WI38 (cell line): ENCODE results near the gene PIEZO1.
A peak's percentile ranks its signal among the peaks of the same experiment; 100 is the strongest.
"Not testable (repeated sequence)": the region's sequence is repeated elsewhere in the genome, so short reads cannot be mapped to it uniquely, and the experiment has no call there.

Source experiments
- H3K4me3 ChIP-seq: 2 replicates; pipeline ENCODE4 v1.5.1; 2011; ENCODE audit warnings: low read depth, mild to moderate bottlenecking, control low read depth, low read length
- CTCF ChIP-seq: IDR thresholded peaks from 2 replicates; pipeline ENCODE4 v1.5.1; 2012; ENCODE audit warnings: low read depth, mild to moderate bottlenecking, control low read depth, low read length

Gene PIEZO1

GRCh38 chr16:88790312-88791211 is 5.5 kb upstream of the PIEZO1 start:
- H3K4me3 ChIP-seq, result no peak overlapping the region
- no peak for TF ChIP-seq CTCF

GRCh38 chr16:88789594-88789993 is 4.6 kb upstream of the PIEZO1 start:
- H3K4me3 ChIP-seq, result no peak overlapping the region
- TF ChIP-seq CTCF, result no peak

GRCh38 chr16:88788749-88789148 is 3.7 kb upstream of the PIEZO1 start:
- not testable (repeated sequence) for H3K4me3 ChIP-seq

GRCh38 chr16:88787579-88788314 is 2.7 kb upstream of the PIEZO1 start:
- H3K4me3 ChIP-seq, result no peak overlapping the region

GRCh38 chr16:88784856-88785105 is 239 bp downstream of the PIEZO1 start:
- H3K4me3 ChIP-seq, result peak overlapping the region; percentile 70
- no peak for TF ChIP-seq CTCF

More at GRCh38 chr16:88787579-88788314, 2.7 kb upstream of the PIEZO1 start:
- TF ChIP-seq CTCF, result no peak

GRCh38 chr16:88784074-88784855 is 755 bp downstream of the PIEZO1 start:
- H3K4me3 ChIP-seq, result peak overlapping the region; percentile 70
- peak; percentile 33; the same call in 1 of the 2 replicates for TF ChIP-seq CTCF

GRCh38 chr16:88783391-88784073 is 1.5 kb downstream of the PIEZO1 start:
- no peak for TF ChIP-seq CTCF
- H3K4me3 ChIP-seq, result peak overlapping the region; percentile 70
